NOMO-1 (cell line): ENCODE results near the gene WDFY3.
"Not testable (repeated sequence)": the region's sequence is repeated elsewhere in the genome, so short reads cannot be mapped to it uniquely, and the experiment has no call there.

Source experiments
- DNase-seq, 2 experiments: peaks; one replicate each; lab custom pipeline; 2025; ENCODE audit not compliant: unreplicated experiment in 2 of 2; lab: John Stamatoyannopoulos, UW

WDFY3 gene

GRCh38 chr4:84683064-84683850 lies 283.2 kb downstream of the WDFY3 start:
- DNase-seq = no peak

- not testable (repeated sequence) for DNase-seq
These were observed 283.8 kb downstream of the WDFY3 start for GRCh38 chr4:84682661-84683060.

DNA sequence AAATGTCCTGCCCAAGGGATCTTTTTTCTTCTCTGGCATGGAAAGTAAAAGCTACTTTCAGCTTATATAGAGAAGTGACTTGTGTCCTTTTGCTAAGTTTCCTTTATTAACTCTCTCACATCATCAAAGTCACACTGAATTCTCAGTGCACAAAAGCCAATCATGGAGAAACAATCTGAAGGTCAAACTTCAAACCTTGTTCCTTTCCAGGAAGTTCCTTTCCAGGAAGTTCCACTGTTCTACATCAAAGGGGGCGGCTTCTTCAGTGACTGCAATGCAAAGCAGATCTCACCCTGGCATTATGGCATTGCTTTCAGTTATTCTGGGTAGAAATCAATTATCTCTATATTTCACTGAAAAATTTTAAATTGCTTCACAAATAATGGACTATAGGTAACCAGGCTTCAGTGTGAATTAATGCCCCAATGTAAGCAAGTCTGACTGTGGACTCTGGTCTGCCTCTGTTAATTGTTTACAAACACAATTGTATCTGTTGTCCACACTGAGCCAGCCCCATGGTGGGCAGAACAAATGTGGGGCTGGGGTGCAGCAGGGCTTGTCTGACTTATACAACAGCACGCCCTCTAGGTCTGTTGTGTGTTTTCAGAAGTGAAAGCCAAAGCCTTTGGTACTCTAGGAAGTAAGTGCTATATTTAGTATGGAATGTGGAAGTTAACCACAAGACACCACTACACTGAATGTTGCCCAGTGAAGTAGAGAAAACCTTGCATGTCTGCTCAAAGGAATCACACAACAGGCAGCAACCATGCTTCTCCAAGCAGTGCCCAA lies 284.8 kb downstream of the WDFY3 start:
- peak in 1 of 2 experiments; percentile 26 for DNase-seq

- no peak for DNase-seq
These were observed 285.5 kb downstream of the WDFY3 start for GRCh38 chr4:84680956-84681355.

GRCh38 chr4:84678976-84679744 lies 287.3 kb downstream of the WDFY3 start:
- DNase-seq = no peak

- DNase-seq = no peak
These were observed 288.5 kb downstream of the WDFY3 start for GRCh38 chr4:84677995-84678394.

DNA sequence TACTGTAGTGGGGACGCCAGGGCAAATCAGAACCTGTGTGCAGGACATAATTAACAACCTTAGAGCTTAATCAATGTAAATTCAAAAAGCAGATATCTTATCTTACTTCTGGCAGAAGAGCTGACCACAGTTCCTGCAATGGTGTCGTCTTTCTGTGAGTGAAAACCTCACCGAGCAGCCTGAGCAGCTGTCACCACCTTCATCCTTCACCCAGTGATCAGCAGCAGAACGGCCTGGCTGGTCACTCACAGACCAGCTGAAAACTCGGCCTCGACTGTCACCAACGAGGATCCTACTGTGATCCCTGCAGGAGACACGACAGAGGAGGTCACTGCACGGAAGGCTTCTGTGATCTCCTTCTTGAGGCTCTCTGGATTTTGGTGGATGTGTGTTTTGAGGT lies 289.4 kb downstream of the WDFY3 start:
- no peak for DNase-seq

- no peak for DNase-seq
These were observed 292.8 kb downstream of the WDFY3 start for GRCh38 chr4:84673475-84674240.

DNA sequence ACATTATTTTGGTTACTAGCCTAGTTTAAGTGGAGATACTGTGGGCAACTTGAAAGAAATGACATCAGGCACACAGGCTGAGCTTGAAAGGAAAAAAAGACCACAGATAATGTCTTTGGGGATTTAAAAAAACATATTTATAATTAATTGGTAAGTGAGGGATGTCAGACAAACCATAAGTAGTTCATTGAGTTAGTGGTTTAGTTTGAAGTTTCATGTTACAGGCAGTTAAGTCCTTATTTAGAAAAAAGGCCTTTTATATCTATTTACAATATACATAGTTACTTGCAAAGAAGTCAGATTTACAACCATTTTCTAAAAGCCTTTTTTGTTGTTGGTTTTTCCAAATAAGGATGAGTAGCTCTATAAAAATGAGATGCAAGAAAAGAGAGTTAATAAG lies 294.3 kb downstream of the WDFY3 start:
- DNase-seq = no peak

DNA sequence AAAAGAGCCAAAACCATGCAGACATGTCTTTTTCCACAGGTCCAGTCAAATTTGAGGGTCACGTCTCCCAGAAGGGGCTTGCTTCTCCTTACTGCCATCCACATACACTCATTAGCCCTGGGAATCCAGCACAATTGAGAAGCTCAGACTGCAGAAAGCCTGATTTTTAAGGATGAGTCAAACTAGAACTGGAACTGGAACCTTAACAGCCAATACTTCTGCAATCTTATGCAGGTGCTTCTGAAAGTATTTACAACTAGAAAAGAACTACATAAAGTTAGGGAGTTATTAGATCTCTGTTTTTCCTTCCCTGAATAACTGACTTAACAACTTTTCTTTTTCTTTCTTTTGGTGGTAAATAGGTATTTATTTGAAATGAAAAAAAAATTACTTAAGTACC lies 297.3 kb downstream of the WDFY3 start:
- no peak for DNase-seq

DNA sequence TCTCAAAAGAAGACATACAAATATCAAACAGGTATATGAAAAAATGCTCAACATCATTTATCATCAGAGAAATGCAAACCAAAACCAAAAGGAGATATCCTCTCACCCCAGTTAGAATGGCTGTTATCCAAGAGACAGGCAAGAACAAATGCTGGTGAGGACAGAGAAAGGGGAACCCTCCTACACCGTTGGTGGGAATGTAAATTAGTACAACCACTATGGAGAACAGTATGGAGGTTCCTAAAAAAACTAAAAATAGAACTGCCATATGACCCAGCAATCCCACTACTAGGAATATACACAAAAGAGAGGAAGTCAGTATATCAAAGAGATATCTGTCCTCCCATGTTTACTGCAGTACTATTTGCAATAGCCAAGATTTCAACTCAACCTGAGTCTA lies 300.1 kb downstream of the WDFY3 start:
- DNase-seq = no peak

GRCh38 chr4:84664767-84665166 lies 301.7 kb downstream of the WDFY3 start:
- DNase-seq = not testable (repeated sequence)

DNA sequence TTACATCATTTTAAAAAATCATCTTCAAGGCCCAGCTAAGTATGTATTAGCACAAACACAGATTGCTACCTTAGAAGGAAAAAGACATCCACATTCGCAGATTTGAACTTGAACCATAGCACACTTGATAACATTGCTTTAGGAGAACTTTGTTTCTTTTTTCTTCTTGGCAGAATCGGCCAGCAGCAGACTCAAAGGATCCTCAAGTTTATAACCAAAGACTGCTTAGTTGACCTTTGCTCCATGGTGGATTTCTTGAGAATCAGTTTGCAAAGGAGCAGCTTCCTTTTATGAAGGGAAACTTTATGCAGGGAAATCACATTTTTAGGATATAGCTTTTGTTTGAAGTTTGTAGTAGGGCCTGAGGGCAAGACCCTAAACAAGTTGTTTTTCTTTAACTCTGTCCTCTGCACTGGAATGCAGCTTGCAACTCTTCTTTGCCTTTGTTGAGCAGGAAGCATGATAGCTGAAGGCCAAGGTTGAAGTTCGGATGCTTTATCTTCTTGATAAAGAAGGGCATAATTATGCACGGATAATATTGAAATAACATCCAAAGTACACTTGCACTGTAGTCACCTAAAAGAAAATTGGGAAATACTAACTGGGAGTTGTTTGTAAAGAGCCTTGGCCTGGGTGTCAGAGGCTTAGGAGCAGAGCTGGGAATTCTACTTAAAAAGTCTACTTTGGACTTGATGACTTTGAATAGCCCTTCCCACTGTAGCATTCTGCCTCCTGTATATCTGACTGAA lies 305.1 kb downstream of the WDFY3 start:
- DNase-seq = no peak

GRCh38 chr4:84660606-84661005 lies 305.9 kb downstream of the WDFY3 start:
- no peak for DNase-seq

- no peak for DNase-seq
These were observed 314.0 kb downstream of the WDFY3 start for GRCh38 chr4:84652478-84652877.

GRCh38 chr4:84651499-84651898 lies 315.0 kb downstream of the WDFY3 start:
- no peak for DNase-seq

- DNase-seq = peak; percentile 1 to 37
These were observed 317.4 kb downstream of the WDFY3 start for GRCh38 chr4:84648863-84649647.

DNA sequence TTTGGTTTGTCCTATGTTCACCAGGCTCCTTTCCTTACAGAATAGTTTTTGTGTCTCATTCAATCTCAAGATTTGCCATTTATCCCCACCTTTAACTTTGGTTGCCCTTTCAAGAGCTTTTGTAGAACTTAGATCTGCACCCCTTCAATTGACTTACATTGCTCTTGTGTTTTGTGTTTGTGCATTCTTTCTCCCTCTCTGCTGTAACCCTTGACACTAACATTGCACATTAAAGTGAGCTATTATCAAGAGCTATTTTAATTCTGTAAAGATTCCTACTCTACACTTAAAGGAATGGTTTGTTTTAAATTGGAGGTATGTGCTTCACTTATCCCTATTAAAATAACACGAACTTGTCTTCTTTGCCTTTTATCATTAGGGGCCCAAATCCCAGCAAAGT lies 318.3 kb downstream of the WDFY3 start:
- no peak for DNase-seq

DNA sequence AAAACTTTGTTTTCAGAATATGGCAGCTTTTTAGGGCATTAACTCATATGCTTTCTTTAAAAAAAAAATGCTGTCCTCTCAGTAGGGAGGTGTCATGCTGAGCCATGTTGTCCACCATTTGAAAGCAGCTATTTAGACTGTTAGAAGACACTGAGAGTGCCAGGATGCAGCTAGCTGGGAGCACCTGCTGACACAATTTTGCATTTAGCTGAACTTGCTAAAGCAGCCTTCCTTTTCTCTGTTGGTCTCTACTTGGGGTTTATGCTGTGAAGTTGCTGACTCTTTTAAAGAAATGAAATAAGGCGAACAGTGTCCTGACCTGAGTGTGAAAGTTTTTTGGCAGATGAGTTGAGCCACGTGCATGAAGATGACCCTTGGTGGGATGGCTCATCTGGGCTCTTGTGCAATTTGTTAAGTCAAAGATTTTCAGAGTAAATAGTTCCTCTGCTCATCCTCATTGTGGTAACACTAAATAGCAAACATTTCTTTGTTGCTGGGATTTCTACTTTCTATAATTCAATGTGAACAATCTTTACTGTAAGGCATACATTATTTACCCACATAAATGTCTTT lies 319.1 kb downstream of the WDFY3 start:
- DNase-seq = no peak
